GM21423 (cell line): Measurements from ENCODE around the gene MAP4K2.
A peak's percentile ranks its signal among the peaks of the same experiment; 100 is the strongest.

Experiments used
- ATAC-seq: cut with Tn5 transposase; IDR thresholded peaks from one replicate; pipeline ENCODE4 v1.9.1; 2021; ENCODE audit warnings: mild to moderate bottlenecking, moderate library complexity; ENCODE audit not compliant: unreplicated experiment

The MAP4K2 gene

GRCh38 chr11:64757549-64758329 lies 45.3 kb downstream of the MAP4K2 start:
- ATAC-seq, result no peak

GRCh38 chr11:64755681-64756361 lies 47.2 kb downstream of the MAP4K2 start:
- ATAC-seq, result no peak

- ATAC-seq, result no peak
Observed at GRCh38 chr11:64754919-64755662, 47.9 kb downstream of the MAP4K2 start.

GRCh38 chr11:64754124-64754918 lies 48.7 kb downstream of the MAP4K2 start:
- no peak for ATAC-seq

GRCh38 chr11:64753380-64754123 lies 49.5 kb downstream of the MAP4K2 start:
- no peak for ATAC-seq

- ATAC-seq, result no peak
Observed at GRCh38 chr11:64753019-64753379, 50.0 kb downstream of the MAP4K2 start.

- ATAC-seq, result no peak
Observed at GRCh38 chr11:64752175-64752970, 50.6 kb downstream of the MAP4K2 start.

GRCh38 chr11:64751580-64751979 lies 51.4 kb downstream of the MAP4K2 start:
- ATAC-seq, result no peak

- ATAC-seq, result no peak
Observed at GRCh38 chr11:64751136-64751535, 51.9 kb downstream of the MAP4K2 start.

GRCh38 chr11:64750361-64751054 lies 52.5 kb downstream of the MAP4K2 start:
- no peak for ATAC-seq

GRCh38 chr11:64747961-64748665 lies 54.9 kb downstream of the MAP4K2 start:
- ATAC-seq, result no peak

GRCh38 chr11:64746486-64746885 lies 56.5 kb downstream of the MAP4K2 start:
- no peak for ATAC-seq

- ATAC-seq, result no peak
Observed at GRCh38 chr11:64745521-64746328, 57.3 kb downstream of the MAP4K2 start.

GRCh38 chr11:64745189-64745520 lies 57.9 kb downstream of the MAP4K2 start:
- ATAC-seq, result peak; percentile 38

- peak; percentile 1 for ATAC-seq
Observed at GRCh38 chr11:64744544-64745188, 58.3 kb downstream of the MAP4K2 start.

GRCh38 chr11:64743591-64744543 lies 59.1 kb downstream of the MAP4K2 start, which contains the start of gene RASGRP2:
Gene RASGRP2 (minus strand): TSS chr11:64744142. CDS start chr11:64742866, 1,276 bp downstream.
- ATAC-seq, result peak; percentile 23
